SK-N-SH (cell line): ENCODE data around the gene CD101. TPM values are rescaled to one million over a fixed set of nuclear protein-coding genes. Genes with fewer than 3 reads are reported as not detected.

Experiments used
- CTCF ChIA-PET: fragments of 300-600, 350-600 bp; formaldehyde crosslinking; extraction: SDS; loops from one replicate; lab custom pipeline; 2021; lab: Yijun Ruan, JAX
- POLR2A ChIA-PET: fragments of 350-600 bp; sonication (Branson Sonifier 250); formaldehyde crosslinking; extraction: SDS; loops from one replicate; lab custom pipeline; 2020; ENCODE audit warnings: antibody characterized with exemption, inconsistent platforms; lab: Yijun Ruan, JAX
- DNase-seq: peaks from one replicate; pipeline ENCODE4 v3.0.0; 2012
- H2AFZ ChIP-seq: fragments of 200-600 bp; sonication (generic); 2 replicates; pipeline ENCODE4 v1.8.1; 2016; ENCODE audit warnings: antibody characterized with exemption, mild to moderate bottlenecking, low read depth
- H3F3A ChIP-seq: fragments of 200-600 bp; sonication (generic); replicated peaks from 2 replicates; pipeline ENCODE3; 2016; ENCODE audit warnings: antibody characterized with exemption, mild to moderate bottlenecking; ENCODE audit not compliant: insufficient read depth
- H3K27ac ChIP-seq, 2 experiments: fragments of 200-500 bp in 1 of 2; fragments of 200-600 bp in 1 of 2; sonication (Bioruptor generic) in 1 of 2; sonication (generic), shearing (Covaris generic) in 1 of 2; 2 replicates each; pipeline versions ENCODE4 v1.5.1 to v1.6.1; 2014 to 2016; ENCODE audit warnings: low read depth in 2 of 2, inconsistent platforms in 1 of 2, low read length in 1 of 2, mild to moderate bottlenecking in 1 of 2, mixed read lengths in 1 of 2
- H3K27me3 ChIP-seq: fragments of 200-600 bp; sonication (generic), shearing (Covaris generic); 2 replicates; pipeline ENCODE4 v1.6.1; 2016; ENCODE audit warnings: mixed run types; ENCODE audit not compliant: insufficient read depth
- H3K36me3 ChIP-seq, 2 experiments: fragments of 200-500 bp in 1 of 2; fragments of 200-600 bp in 1 of 2; sonication (Bioruptor generic) in 1 of 2; sonication (generic) in 1 of 2; replicated peaks in 1 of 2; 2 replicates each; pipeline versions ENCODE3 to v1.5.1; 2014 to 2016; ENCODE audit warnings: low read length in 1 of 2, mild to moderate bottlenecking in 1 of 2; ENCODE audit not compliant: insufficient read depth in 2 of 2, control insufficient read depth in 1 of 2
- H3K4me1 ChIP-seq, 2 experiments: fragments of 200-500 bp in 1 of 2; fragments of 200-600 bp in 1 of 2; sonication (Bioruptor generic) in 1 of 2; sonication (generic), shearing (Covaris generic) in 1 of 2; 2 replicates each; pipeline versions ENCODE4 v1.5.1 to v1.6.1; 2014 to 2016; ENCODE audit warnings: low read depth in 1 of 2, low read length in 1 of 2, mixed run types in 1 of 2; ENCODE audit not compliant: insufficient read depth in 2 of 2, control insufficient read depth in 1 of 2
- H3K4me2 ChIP-seq: fragments of 200-600 bp; sonication (generic), shearing (Covaris generic); 2 replicates; pipeline ENCODE4 v1.6.1; 2017; ENCODE audit warnings: mixed run types
- H3K4me3 ChIP-seq, 2 experiments: fragments of 200-500 bp in 1 of 2; fragments of 200-600 bp in 1 of 2; sonication (Bioruptor generic) in 1 of 2; sonication (generic), shearing (Covaris generic) in 1 of 2; 2 replicates each; pipeline versions ENCODE4 v1.5.1 to v1.8.1; 2014 to 2016; ENCODE audit warnings: low read depth in 2 of 2, inconsistent platforms in 1 of 2, low read length in 1 of 2, mild to moderate bottlenecking in 1 of 2, mixed read lengths in 1 of 2, moderate library complexity in 1 of 2
- H3K79me2 ChIP-seq: fragments of 200-600 bp; sonication (generic); 2 replicates; pipeline ENCODE4 v1.8.1; 2017; ENCODE audit warnings: mild to moderate bottlenecking; ENCODE audit not compliant: insufficient read depth
- H3K9ac ChIP-seq: fragments of 200-600 bp; sonication (generic); 2 replicates; pipeline ENCODE4 v1.6.1; 2017; ENCODE audit warnings: mixed run types
- H3K9me2 ChIP-seq: fragments of 200-600 bp; sonication (generic); 2 replicates; pipeline ENCODE4 v1.6.1; 2017; ENCODE audit warnings: mixed run types
- H3K9me3 ChIP-seq: fragments of 200-600 bp; sonication (generic); 2 replicates; pipeline ENCODE4 v1.6.1; 2017; ENCODE audit warnings: mixed run types, mild to moderate bottlenecking, moderate library complexity
- H4K20me1 ChIP-seq: fragments of 200-600 bp; sonication (generic); 2 replicates; pipeline ENCODE4 v1.6.1; 2017; ENCODE audit warnings: mild to moderate bottlenecking, mixed run types; ENCODE audit not compliant: insufficient read depth
- CHD2 ChIP-seq: fragments of 150-350 bp; IDR thresholded peaks from 2 replicates; pipeline ENCODE4 v1.6.1; 2018; ENCODE audit warnings: low read length; ENCODE audit not compliant: partially characterized antibody
- FOSL2 ChIP-seq: IDR thresholded peaks from 2 replicates; pipeline ENCODE4 v1.4.0; 2012; ENCODE audit warnings: low read depth, mild to moderate bottlenecking, moderate library complexity, borderline replicate concordance
- FOXM1 ChIP-seq: IDR thresholded peaks from 2 replicates; pipeline ENCODE4 v1.4.0; 2012; ENCODE audit warnings: low read depth, mild to moderate bottlenecking
- GABPA ChIP-seq: IDR thresholded peaks from 2 replicates; pipeline ENCODE4 v1.4.0; 2012; ENCODE audit warnings: low read depth, mild to moderate bottlenecking
- GATA2 ChIP-seq: sonication (generic); formaldehyde crosslinking; IDR thresholded peaks from 2 replicates; pipeline ENCODE4 v1.5.0; 2020; ENCODE audit warnings: mild to moderate bottlenecking, missing genetic modification reagents
- JUND ChIP-seq: IDR thresholded peaks from 2 replicates; pipeline ENCODE4 v1.4.0; 2012
- MEF2A ChIP-seq: IDR thresholded peaks from 2 replicates; pipeline ENCODE4 v1.4.0; 2012; ENCODE audit warnings: low read depth, borderline replicate concordance
- NFIC ChIP-seq: IDR thresholded peaks from 2 replicates; pipeline ENCODE4 v1.4.0; 2012; ENCODE audit warnings: borderline replicate concordance
- POLR2AphosphoS5 ChIP-seq: IDR thresholded peaks from 2 replicates; pipeline ENCODE4 v1.6.1; 2012; ENCODE audit warnings: low read depth, low read length
- RFX5 ChIP-seq: IDR thresholded peaks from 2 replicates; pipeline ENCODE4 v1.6.1; 2012; ENCODE audit warnings: mild to moderate bottlenecking, improper control_type of control experiment, low read length
- SIN3A ChIP-seq: IDR thresholded peaks from 2 replicates; pipeline ENCODE4 v1.6.1; 2012; ENCODE audit warnings: low read depth, mild to moderate bottlenecking, low read length, moderate library complexity, borderline replicate concordance
- SMC3 ChIP-seq: IDR thresholded peaks from 2 replicates; pipeline ENCODE4 v1.6.1; 2012; ENCODE audit warnings: low read depth, low read length, improper control_type of control experiment
- TAF1 ChIP-seq: IDR thresholded peaks from 2 replicates; pipeline ENCODE4 v1.6.1; 2012; ENCODE audit warnings: low read depth, mild to moderate bottlenecking, low read length, moderate library complexity, borderline replicate concordance
- TCF12 ChIP-seq: IDR thresholded peaks from 2 replicates; pipeline ENCODE4 v1.4.0; 2012
- TEAD4 ChIP-seq: IDR thresholded peaks from 2 replicates; pipeline ENCODE4 v1.4.0; 2012; ENCODE audit warnings: mild to moderate bottlenecking, borderline replicate concordance; ENCODE audit not compliant: insufficient read depth
- WGBS: methylation state at CpG from one replicate; pipeline ENCODE4 v1.1.6; 2017; ENCODE audit warnings: low lambda C conversion rate; 5-methylcytosine and 5-hydroxymethylcytosine counted together
- polyA plus RNA-seq, 3 experiments: library from polyadenylated mRNA; depleted of rRNA; stranded (reverse); fragments of >200 nt; gene quantifications; 2 replicates each; pipeline ENCODE4 v1.2.3, GENCODE V29; 2012
- TF ChIP-seq, protein P1 (sequence below): IDR thresholded peaks from 2 replicates; pipeline ENCODE4; 2012
- TF ChIP-seq, protein P2 (sequence below): fragments of 150-350 bp; IDR thresholded peaks from 2 replicates; pipeline ENCODE4 v1.6.1; 2016; ENCODE audit warnings: mild to moderate bottlenecking, low read depth, low read length
- TF ChIP-seq, protein P3 (sequence below): IDR thresholded peaks from 2 replicates; pipeline ENCODE4 v1.4.0; 2012; ENCODE audit warnings: low read depth, borderline replicate concordance
- TF ChIP-seq, protein P4 (sequence below): fragments of 200-600 bp; sonication (generic); IDR thresholded peaks from 2 replicates; pipeline ENCODE4 v1.6.1; 2017; ENCODE audit warnings: antibody characterized with exemption, mild to moderate bottlenecking, moderate library complexity
- TF ChIP-seq, protein P5 (sequence below): fragments of 150-350 bp; IDR thresholded peaks from 2 replicates; pipeline ENCODE4 v1.6.1; 2017; ENCODE audit warnings: antibody characterized with exemption, low read length, low read depth, borderline replicate concordance

CD101 gene
- polyA plus RNA-seq, 1 of the 3 experiments (the other 2 are of a cell fraction) = 0.16 TPM

DNA sequence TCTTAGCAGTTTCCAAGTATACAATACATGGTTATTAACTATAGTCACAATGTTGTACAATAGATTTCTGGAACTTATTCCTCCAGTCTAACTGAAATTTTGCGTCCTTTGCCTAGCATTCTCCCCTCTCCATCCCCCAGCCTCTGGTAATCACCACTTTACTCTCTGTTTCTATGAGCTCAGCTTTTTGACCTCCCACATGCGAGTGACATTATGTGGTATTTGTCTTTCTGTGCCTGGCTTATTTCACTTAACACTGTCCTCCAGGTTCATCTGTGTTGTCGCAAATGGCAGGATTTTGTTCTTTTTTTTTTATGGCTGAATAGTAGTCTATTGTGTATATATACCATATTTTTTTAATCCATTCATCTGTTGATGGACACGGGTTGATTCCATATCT, 43.9 kb upstream of the CD101 start:
- Histone ChIP-seq H3K4me3 (no peak overlapping the region), H3K36me3 (peaks cover 0 to 2% of the 10 kb centered on the region in 2 experiments), H3F3A (no peaks in the 10 kb centered on the region)
- no peak for TF ChIP-seq NFIC
- TF ChIP-seq TAF1 = no peak
- no peak for TF ChIP-seq GATA2 (CRISPR knock-in tag)
- TF ChIP-seq, protein P1, sequence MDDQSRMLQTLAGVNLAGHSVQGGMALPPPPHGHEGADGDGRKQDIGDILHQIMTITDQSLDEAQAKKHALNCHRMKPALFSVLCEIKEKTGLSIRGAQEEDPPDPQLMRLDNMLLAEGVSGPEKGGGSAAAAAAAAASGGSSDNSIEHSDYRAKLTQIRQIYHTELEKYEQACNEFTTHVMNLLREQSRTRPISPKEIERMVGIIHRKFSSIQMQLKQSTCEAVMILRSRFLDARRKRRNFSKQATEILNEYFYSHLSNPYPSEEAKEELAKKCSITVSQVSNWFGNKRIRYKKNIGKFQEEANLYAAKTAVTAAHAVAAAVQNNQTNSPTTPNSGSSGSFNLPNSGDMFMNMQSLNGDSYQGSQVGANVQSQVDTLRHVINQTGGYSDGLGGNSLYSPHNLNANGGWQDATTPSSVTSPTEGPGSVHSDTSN = no peak
- no peak for TF ChIP-seq GABPA
- no peak for TF ChIP-seq MEF2A
- no peak for TF ChIP-seq SMC3
- TF ChIP-seq, protein P2, sequence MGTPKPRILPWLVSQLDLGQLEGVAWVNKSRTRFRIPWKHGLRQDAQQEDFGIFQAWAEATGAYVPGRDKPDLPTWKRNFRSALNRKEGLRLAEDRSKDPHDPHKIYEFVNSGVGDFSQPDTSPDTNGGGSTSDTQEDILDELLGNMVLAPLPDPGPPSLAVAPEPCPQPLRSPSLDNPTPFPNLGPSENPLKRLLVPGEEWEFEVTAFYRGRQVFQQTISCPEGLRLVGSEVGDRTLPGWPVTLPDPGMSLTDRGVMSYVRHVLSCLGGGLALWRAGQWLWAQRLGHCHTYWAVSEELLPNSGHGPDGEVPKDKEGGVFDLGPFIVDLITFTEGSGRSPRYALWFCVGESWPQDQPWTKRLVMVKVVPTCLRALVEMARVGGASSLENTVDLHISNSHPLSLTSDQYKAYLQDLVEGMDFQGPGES = no peak
- TF ChIP-seq TCF12 = no peak
- no peak for TF ChIP-seq FOXM1
- TF ChIP-seq, protein P3, sequence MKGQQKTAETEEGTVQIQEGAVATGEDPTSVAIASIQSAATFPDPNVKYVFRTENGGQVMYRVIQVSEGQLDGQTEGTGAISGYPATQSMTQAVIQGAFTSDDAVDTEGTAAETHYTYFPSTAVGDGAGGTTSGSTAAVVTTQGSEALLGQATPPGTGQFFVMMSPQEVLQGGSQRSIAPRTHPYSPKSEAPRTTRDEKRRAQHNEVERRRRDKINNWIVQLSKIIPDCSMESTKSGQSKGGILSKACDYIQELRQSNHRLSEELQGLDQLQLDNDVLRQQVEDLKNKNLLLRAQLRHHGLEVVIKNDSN = no peak
- no peak for TF ChIP-seq POLR2AphosphoS5
- TF ChIP-seq JUND = no peak
- no peak for TF ChIP-seq SIN3A
- TF ChIP-seq, protein P4, sequence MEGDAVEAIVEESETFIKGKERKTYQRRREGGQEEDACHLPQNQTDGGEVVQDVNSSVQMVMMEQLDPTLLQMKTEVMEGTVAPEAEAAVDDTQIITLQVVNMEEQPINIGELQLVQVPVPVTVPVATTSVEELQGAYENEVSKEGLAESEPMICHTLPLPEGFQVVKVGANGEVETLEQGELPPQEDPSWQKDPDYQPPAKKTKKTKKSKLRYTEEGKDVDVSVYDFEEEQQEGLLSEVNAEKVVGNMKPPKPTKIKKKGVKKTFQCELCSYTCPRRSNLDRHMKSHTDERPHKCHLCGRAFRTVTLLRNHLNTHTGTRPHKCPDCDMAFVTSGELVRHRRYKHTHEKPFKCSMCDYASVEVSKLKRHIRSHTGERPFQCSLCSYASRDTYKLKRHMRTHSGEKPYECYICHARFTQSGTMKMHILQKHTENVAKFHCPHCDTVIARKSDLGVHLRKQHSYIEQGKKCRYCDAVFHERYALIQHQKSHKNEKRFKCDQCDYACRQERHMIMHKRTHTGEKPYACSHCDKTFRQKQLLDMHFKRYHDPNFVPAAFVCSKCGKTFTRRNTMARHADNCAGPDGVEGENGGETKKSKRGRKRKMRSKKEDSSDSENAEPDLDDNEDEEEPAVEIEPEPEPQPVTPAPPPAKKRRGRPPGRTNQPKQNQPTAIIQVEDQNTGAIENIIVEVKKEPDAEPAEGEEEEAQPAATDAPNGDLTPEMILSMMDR = no peak
- TF ChIP-seq FOSL2 = no peak
- no peak for TF ChIP-seq TEAD4
- TF ChIP-seq RFX5 = no peak
- TF ChIP-seq, protein P5, sequence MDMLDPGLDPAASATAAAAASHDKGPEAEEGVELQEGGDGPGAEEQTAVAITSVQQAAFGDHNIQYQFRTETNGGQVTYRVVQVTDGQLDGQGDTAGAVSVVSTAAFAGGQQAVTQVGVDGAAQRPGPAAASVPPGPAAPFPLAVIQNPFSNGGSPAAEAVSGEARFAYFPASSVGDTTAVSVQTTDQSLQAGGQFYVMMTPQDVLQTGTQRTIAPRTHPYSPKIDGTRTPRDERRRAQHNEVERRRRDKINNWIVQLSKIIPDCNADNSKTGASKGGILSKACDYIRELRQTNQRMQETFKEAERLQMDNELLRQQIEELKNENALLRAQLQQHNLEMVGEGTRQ = no peak
- no peak for TF ChIP-seq CHD2
- TF ChIP-seq, all 33 proteins: peak for 0
- Histone ChIP-seq H3K9me2 (no peaks in the 10 kb centered on the region), H3K27me3 (no peaks in the 10 kb centered on the region), H3K9me3 (no peaks in the 10 kb centered on the region), H3K79me2 (no peaks in the 10 kb centered on the region), H3K27ac (no peak overlapping the region), H2AFZ (no peak overlapping the region), H3K4me1 (no peaks in the 10 kb centered on the region; a peak in 1 of 4 replicates), H3K9ac (no peak overlapping the region), H3K4me2 (no peak overlapping the region), H4K20me1 (no peaks in the 10 kb centered on the region)
- CTCF ChIA-PET = interaction anchor here (1.0 to 1.4 kb wide), 3 partner anchors 14 to 233 kb away, joined by 3 to 4 read pairs (median 4); no protein-coding TSS in a partner anchor
- POLR2A ChIA-PET = no interaction called here
- 77% methylated on average over 4 of the region's 4 CpGs for WGBS
- DNase-seq = no peak
